Effector memory CD4-positive, alpha-beta T cell (primary cell): Measurements from ENCODE around the gene VAMP4.
"Not testable (repeated sequence)": the region's sequence is repeated elsewhere in the genome, so short reads cannot be mapped to it uniquely, and the experiment has no call there.

ENCODE experiments used
- DNase-seq, 3 donors: peaks; one replicate each; pipeline ENCODE4 v3.0.0-alpha.2; 2020
- H3K27ac ChIP-seq: 2 replicates; pipeline ENCODE4 v1.7.0; 2013; ENCODE audit warnings: mild to moderate bottlenecking, low read length, moderate library complexity; ENCODE audit not compliant: insufficient read depth, poor library complexity, severe bottlenecking
- H3K27me3 ChIP-seq: replicated peaks from 2 replicates; pipeline ENCODE4 v1.7.0; 2013; ENCODE audit warnings: mild to moderate bottlenecking, low read length; ENCODE audit not compliant: insufficient read depth, control insufficient read depth, poor library complexity, severe bottlenecking
- H3K36me3 ChIP-seq: 2 replicates; pipeline ENCODE4 v1.7.0; 2013; ENCODE audit warnings: mild to moderate bottlenecking, low read length, moderate library complexity; ENCODE audit not compliant: control insufficient read depth, insufficient read depth
- H3K4me1 ChIP-seq: 2 replicates; pipeline ENCODE4 v1.7.0; 2013; ENCODE audit warnings: low read length, mild to moderate bottlenecking; ENCODE audit not compliant: control insufficient read depth, insufficient read depth, poor library complexity, severe bottlenecking
- H3K4me3 ChIP-seq: 2 replicates; pipeline ENCODE4 v1.7.0; 2013; ENCODE audit warnings: low read length, low read depth, mild to moderate bottlenecking; ENCODE audit not compliant: insufficient read depth, poor library complexity, severe bottlenecking
- H3K9me3 ChIP-seq: 2 replicates; pipeline ENCODE4 v1.7.0; 2013; ENCODE audit warnings: mild to moderate bottlenecking, low read length, moderate library complexity; ENCODE audit not compliant: control insufficient read depth

Gene VAMP4

DNA sequence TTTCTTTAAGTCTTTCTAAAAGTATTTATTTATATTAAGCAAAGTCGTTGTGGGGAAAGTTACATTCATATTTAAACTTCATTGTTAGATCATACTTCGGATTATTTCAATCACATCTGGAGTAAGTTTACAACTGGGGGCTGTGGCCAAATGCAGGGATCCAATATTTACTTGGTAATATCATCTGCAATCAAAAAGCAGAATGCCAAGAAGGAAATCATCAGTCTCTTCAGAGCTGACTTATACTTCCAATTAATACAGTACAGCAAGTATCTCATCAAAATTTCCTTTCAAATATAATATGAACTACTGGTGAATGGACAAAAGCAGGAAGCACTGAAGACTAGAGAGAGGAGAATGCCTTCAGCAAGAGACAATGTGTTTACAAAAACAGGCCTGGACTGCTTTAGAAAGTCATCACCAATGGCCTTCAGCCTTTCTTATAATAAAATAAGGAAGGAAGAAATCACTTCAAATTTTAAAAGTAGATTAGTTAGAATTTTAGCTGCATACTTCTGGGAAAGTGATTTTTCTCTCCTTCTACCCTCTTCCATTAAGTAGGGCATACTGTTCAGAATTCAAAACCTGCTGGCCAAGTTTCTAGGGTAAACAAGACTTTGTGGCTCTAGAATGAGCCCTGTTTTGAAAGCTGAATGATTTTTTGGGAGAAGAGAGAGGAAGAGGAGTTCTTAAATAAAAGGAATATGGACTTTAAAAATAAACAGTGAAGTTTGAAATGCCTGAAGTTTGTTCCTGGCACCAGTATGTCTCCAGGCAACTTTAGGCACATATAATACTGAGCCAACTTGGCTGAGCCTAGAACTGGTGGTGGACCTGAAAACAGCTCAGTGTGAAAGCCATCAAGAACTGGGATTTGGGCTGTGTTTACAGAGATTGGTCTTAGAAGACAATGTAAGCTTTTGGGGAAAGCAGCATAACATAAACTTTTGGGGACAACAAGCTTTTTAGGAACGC, 67.1 kb downstream of the VAMP4 start:
- no peaks in the 10 kb centered on the region for H3K27me3 ChIP-seq
- H3K36me3 ChIP-seq, result no peaks in the 10 kb centered on the region
- H3K9me3 ChIP-seq, result no peaks in the 10 kb centered on the region
- no peak for DNase-seq
- no peaks in the 10 kb centered on the region for H3K4me1 ChIP-seq
- no peak overlapping the region for H3K27ac ChIP-seq
- no peak overlapping the region for H3K4me3 ChIP-seq

DNA sequence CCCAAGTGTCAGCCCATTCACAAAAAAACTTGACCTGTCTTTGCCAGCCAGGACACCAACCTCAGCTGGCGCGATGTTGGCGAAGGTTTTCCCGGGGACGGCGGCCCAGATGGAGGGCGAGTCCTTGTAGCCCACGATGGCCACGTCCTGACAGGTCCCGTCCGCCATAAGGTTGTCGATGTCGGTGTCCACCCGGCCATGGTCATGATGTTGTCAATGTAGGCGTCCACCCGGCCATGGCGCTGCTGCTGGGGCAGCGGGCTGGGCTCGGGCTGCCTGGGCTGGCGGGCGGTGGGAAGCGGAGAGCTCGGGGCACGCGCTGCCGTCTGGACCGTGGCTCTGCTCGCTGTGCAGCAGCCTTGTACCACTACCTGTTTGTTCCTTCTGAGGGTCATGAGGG, 71.1 kb downstream of the VAMP4 start:
- no peak for DNase-seq
- H3K36me3 ChIP-seq, result no peaks in the 10 kb centered on the region
- H3K4me1 ChIP-seq, result no peaks in the 10 kb centered on the region
- H3K9me3 ChIP-seq, result no peaks in the 10 kb centered on the region
- H3K4me3 ChIP-seq, result no peak overlapping the region
- H3K27ac ChIP-seq, result no peak overlapping the region
- no peaks in the 10 kb centered on the region for H3K27me3 ChIP-seq

DNA sequence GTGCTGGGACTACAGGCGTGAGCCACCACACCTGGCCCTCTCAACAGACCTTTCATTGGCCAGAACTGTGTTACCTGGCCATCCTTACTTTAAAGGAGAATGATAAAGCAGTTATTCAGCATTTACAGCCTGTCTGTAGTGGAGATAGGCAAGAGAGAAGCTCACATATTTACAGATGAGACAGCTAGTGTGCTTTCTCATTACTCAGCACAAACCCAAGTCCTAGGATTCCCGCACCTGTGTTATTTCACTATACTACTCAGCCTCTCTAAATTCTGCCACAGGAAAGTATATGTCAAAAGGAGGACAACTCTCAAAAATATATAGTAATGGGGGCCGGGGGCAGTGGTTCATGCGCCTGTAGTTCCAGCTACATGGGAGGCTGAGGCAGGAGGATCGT, 73.5 kb downstream of the VAMP4 start:
- H3K36me3 ChIP-seq, result no peaks in the 10 kb centered on the region
- H3K4me3 ChIP-seq, result no peak overlapping the region
- no peak overlapping the region for H3K27ac ChIP-seq
- no peaks in the 10 kb centered on the region for H3K4me1 ChIP-seq
- no peak for DNase-seq
- H3K27me3 ChIP-seq, result no peaks in the 10 kb centered on the region
- H3K9me3 ChIP-seq, result no peaks in the 10 kb centered on the region

DNA sequence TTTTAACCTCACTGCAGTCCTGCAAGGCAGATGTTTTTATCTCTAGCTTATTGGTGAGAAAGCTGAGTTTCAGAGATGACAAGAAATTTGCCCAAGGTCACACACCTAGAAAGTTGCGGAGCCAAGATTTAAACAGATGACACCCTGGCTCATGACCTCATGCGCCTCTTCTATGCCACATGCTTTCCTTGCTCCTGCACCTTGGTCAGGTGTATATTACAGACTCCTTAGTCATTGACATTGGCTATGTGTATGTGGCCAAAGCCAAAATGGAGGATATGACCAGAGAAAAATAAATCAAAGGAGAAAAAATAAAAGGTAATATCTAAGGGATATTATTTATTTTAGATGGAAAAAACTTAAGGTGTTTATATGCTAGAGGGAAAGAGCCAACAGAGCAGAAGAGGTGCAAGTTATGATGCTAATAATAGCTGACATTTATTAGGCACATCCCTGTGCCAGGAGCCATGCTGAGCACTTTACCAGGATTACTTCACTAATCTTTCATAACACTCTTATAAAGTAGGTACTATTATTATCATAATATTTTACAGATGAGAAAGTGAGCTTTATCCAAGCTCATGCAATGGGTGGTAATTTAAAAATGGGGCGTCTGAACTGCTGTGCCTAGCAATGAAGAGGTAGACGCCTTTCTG, 75.6 kb downstream of the VAMP4 start:
- Histone ChIP-seq H3K4me3 (no peak overlapping the region), H3K9me3 (no peaks in the 10 kb centered on the region), H3K27ac (no peak overlapping the region), H3K4me1 (no peaks in the 10 kb centered on the region), H3K27me3 (no peaks in the 10 kb centered on the region), H3K36me3 (no peaks in the 10 kb centered on the region)
- DNase-seq, result no peak

DNA sequence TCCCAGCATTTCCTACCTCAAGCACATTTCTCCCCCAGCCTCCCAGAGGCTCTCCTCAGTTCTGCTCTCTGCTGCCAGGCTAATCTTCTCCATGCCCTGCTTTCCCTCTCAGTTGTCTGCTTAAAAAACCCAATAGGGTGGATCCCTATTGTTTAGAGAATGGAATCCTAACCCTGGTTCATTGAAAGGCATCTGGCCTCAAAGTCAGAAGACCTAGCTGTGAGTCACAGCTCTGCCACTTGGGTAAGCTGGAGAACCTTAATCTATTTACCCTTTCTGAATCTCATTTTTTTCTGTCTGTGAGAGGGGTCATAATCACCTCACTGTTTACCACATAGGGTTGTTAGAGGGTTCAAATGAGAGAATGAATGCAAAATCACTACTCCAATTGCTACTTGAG, 76.9 kb downstream of the VAMP4 start:
- Histone ChIP-seq H3K36me3 (no peaks in the 10 kb centered on the region), H3K27ac (no peak overlapping the region), H3K4me3 (no peak overlapping the region), H3K27me3 (no peaks in the 10 kb centered on the region), H3K9me3 (no peaks in the 10 kb centered on the region), H3K4me1 (no peaks in the 10 kb centered on the region)
- DNase-seq, result no peak

DNA sequence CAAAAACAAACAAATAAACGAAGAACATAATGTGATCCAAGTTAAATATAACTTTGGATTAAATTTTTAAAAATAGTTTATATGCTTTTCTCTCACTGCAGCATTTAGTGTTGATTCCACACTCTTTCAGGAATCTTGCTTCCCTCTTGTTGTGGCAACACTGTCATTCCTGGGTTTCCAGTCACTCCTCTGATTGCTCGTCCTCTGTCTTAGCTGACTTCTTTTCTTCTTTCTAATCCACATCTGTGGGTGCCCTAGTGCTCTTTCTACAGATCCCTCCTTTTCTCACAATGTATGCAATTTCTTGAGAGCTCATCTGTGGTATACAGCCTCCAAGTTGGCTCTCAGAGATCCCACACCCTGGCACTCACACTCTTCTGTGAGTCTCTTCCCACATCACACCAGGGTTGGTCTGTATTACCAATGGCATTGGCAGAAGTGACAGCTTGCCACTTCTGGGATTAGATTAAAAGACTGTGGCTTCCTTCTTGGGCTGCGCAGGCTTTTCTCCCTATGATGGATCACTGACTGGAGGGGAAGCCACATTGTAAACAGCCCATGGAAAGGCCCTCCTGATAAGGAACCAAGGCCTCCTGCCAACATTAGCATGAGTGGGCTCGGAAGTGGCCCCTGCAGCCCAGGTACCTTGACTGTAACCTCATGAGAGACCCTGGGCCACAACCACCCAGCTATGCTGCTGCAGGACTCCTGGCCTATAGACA, 77.8 kb downstream of the VAMP4 start:
- no peak for DNase-seq
- Histone ChIP-seq H3K36me3 (no peaks in the 10 kb centered on the region), H3K27ac (no peak overlapping the region), H3K9me3 (no peaks in the 10 kb centered on the region), H3K4me1 (no peaks in the 10 kb centered on the region), H3K27me3 (no peaks in the 10 kb centered on the region), H3K4me3 (no peak overlapping the region)

DNA sequence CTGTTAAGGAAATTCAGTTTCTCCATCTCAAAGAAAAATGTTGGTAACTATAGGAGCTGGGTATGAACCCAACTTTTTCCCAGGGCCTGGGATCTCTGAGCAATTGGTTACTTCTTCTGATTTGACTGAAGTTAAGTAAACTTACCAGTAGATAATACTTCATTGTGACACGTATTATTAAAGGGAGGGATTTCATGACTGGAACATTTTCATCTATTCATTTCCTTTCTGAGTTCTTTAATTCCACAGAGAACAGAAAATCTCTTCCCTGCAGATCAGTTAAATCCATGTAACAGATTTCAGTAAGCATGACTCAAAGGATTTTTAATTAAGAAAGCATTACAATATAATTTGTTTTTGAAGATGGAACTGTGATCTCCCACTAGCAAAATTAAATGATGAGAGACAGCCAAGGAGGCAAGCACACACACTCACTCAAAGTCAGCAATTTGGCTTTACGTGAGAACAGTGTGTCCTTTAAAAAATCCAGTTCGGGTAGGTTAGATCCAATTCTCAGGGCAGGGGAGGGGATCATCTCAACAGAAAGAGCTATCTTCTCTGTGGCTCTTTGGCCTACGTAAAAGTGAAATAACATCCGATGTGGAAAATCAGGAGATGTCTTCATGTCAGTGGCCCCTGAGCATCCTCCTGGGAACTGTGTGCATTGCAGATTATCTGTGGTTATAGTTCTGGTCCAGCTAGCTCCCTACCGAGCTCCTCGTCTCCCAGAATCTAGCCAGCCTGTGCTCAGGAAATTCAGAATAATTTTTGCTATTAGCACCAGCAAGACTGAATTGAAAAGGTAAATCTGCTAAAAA, 78.6 kb downstream of the VAMP4 start:
- H3K4me1 ChIP-seq, result no peaks in the 10 kb centered on the region
- no peaks in the 10 kb centered on the region for H3K9me3 ChIP-seq
- no peak overlapping the region for H3K4me3 ChIP-seq
- no peaks in the 10 kb centered on the region for H3K36me3 ChIP-seq
- no peaks in the 10 kb centered on the region for H3K27me3 ChIP-seq
- no peak overlapping the region for H3K27ac ChIP-seq
- no peak for DNase-seq

DNA sequence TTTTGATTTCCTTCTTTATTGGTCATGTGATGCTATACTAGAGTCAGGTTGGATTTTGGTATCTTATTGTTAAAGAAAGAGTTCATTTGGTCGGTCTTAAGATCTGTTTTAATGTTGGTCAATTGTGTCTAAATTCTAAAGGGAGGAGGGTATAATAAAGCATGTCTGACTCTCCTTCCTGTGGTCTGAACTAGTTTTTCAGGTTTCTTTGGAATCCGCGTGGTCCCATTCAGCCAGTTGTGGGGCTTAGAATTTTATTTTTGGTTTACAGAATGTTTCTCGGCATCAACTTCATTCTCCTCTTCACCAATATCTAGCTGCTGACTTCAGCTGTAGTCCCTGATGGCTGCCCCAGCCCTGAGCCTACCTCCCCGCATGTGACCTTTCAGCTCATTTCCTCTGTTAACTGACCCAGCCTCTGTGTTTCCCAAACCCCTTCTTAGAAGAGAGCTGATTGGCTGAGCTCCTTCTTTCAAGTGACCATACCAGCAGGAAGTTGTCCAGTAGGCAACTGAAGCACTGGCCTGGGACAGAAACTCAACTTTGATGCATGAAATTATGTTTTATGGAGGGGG, 80.7 kb downstream of the VAMP4 start:
- Histone ChIP-seq H3K36me3 (no peaks in the 10 kb centered on the region), H3K4me1 (no peaks in the 10 kb centered on the region), H3K27me3 (no peaks in the 10 kb centered on the region), H3K27ac (no peak overlapping the region), H3K4me3 (no peak overlapping the region), H3K9me3 (no peaks in the 10 kb centered on the region)
- DNase-seq, result no peak

DNA sequence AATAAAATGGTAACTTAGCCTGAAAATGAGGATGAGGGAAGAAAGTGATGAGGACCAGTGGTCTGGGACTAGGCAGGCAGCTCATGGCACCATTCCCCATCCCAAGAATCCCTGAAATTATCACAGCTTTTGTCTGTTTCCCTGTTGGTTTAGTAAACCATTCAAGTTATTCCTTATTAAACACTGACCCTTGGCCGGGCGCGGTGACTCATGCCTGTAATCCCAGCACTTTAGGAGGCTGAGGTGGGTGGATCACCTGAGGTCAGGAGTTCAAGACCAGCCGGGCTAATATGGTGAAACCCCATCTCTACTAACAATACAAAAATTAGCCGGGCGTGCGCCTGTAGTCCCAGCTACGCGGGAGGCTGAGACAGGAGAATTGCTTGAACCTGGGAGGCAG, 85.7 kb downstream of the VAMP4 start:
- H3K9me3 ChIP-seq, DNase-seq, H3K27me3 ChIP-seq, H3K27ac ChIP-seq, H3K36me3 ChIP-seq, H3K4me1 ChIP-seq, H3K4me3 ChIP-seq: not testable (repeated sequence)
